GM18907 (cell line): ENCODE measurements around the gene NOG.

ENCODE experiments used
- ATAC-seq: cut with Tn5 transposase; IDR thresholded peaks from one replicate; pipeline ENCODE4 v1.9.1; 2021; ENCODE audit warnings: mild to moderate bottlenecking, moderate library complexity; ENCODE audit not compliant: unreplicated experiment

NOG gene

GRCh38 chr17:56596691-56597494, 3.4 kb downstream of the NOG start:
- ATAC-seq = no peak

- no peak for ATAC-seq
Measured at GRCh38 chr17:56597495-56597990, 4.0 kb downstream of the NOG start.

- ATAC-seq = no peak
Measured at GRCh38 chr17:56598466-56598865, 5.0 kb downstream of the NOG start.

GRCh38 chr17:56599088-56599487, 5.6 kb downstream of the NOG start:
- no peak for ATAC-seq

- ATAC-seq = no peak
Measured at GRCh38 chr17:56599566-56599965, 6.1 kb downstream of the NOG start.

- no peak for ATAC-seq
Measured at GRCh38 chr17:56600256-56600655, 6.8 kb downstream of the NOG start.

- ATAC-seq = no peak
Measured at GRCh38 chr17:56601591-56601990, 8.1 kb downstream of the NOG start.

GRCh38 chr17:56602292-56603130, 9.0 kb downstream of the NOG start:
- no peak for ATAC-seq

GRCh38 chr17:56603486-56604238, 10.2 kb downstream of the NOG start:
- no peak for ATAC-seq

GRCh38 chr17:56604691-56605290, 11.3 kb downstream of the NOG start:
- ATAC-seq = no peak

- ATAC-seq = no peak
Measured at GRCh38 chr17:56608944-56609343, 15.4 kb downstream of the NOG start.

GRCh38 chr17:56610321-56610720, 16.8 kb downstream of the NOG start:
- no peak for ATAC-seq

- no peak for ATAC-seq
Measured at GRCh38 chr17:56613131-56613530, 19.6 kb downstream of the NOG start.

GRCh38 chr17:56614522-56614921, 21.0 kb downstream of the NOG start:
- ATAC-seq = no peak

GRCh38 chr17:56616239-56616638, 22.7 kb downstream of the NOG start:
- no peak for ATAC-seq

- no peak for ATAC-seq
Measured at GRCh38 chr17:56623383-56623782, 29.9 kb downstream of the NOG start.

- ATAC-seq = no peak
Measured at GRCh38 chr17:56624309-56624708, 30.8 kb downstream of the NOG start.

GRCh38 chr17:56624912-56625311, 31.4 kb downstream of the NOG start:
- no peak for ATAC-seq

- no peak for ATAC-seq
Measured at GRCh38 chr17:56629531-56630075, 36.1 kb downstream of the NOG start.

- no peak for ATAC-seq
Measured at GRCh38 chr17:56630202-56630601, 36.7 kb downstream of the NOG start.

- no peak for ATAC-seq
Measured at GRCh38 chr17:56633681-56634080, 40.2 kb downstream of the NOG start.
